Stimulated activated CD8-positive, alpha-beta memory T cell treated with anti-CD3 and anti-CD28 coated beads, Interleukin-2, amount 100 ng/mL, for 48 hours (primary cell): ENCODE results near the gene DIAPH1.

ENCODE experiments used
- DNase-seq, 2 donors: peaks; one replicate each; pipeline ENCODE4 v3.0.0-alpha.2; 2020; ENCODE audit warnings: low read depth in 2 of 2

DIAPH1 gene

GRCh38 chr5:141484310-141484640 is 134.5 kb downstream of the DIAPH1 start:
- DNase-seq = no peak

- no peak for DNase-seq
These were observed 134.9 kb downstream of the DIAPH1 start for GRCh38 chr5:141483902-141484301.

- no peak for DNase-seq
These were observed 139.0 kb downstream of the DIAPH1 start for GRCh38 chr5:141479776-141480175.

- no peak for DNase-seq
These were observed 140.4 kb downstream of the DIAPH1 start for GRCh38 chr5:141478321-141478945.

- DNase-seq = no peak
These were observed 141.0 kb downstream of the DIAPH1 start for GRCh38 chr5:141477815-141478214.

GRCh38 chr5:141477044-141477575 is 141.7 kb downstream of the DIAPH1 start:
- DNase-seq = no peak

GRCh38 chr5:141476132-141476911 is 142.5 kb downstream of the DIAPH1 start:
- no peak for DNase-seq

GRCh38 chr5:141475625-141476131 is 143.1 kb downstream of the DIAPH1 start, which contains the start of gene PCDHGC3:
Gene PCDHGC3, plus strand, starts transcription at chr5:141475966. Its CDS starts 151 bp downstream, at chr5:141476117.
- peak; percentile 22 to 46 for DNase-seq

- no peak for DNase-seq
These were observed 153.4 kb downstream of the DIAPH1 start for GRCh38 chr5:141465351-141465750.
